HG03575 (cell line): ENCODE measurements around the gene APLF.
"Not testable (repeated sequence)": the region's sequence is repeated elsewhere in the genome, so short reads cannot be mapped to it uniquely, and the experiment has no call there.

Experiments
- ATAC-seq: cut with Tn5 transposase; IDR thresholded peaks from one replicate; pipeline ENCODE4 v1.9.1; 2021; ENCODE audit not compliant: unreplicated experiment, insufficient number of reproducible peaks, low FRiP score; ENCODE audit errors: extremely low read depth

APLF gene

DNA sequence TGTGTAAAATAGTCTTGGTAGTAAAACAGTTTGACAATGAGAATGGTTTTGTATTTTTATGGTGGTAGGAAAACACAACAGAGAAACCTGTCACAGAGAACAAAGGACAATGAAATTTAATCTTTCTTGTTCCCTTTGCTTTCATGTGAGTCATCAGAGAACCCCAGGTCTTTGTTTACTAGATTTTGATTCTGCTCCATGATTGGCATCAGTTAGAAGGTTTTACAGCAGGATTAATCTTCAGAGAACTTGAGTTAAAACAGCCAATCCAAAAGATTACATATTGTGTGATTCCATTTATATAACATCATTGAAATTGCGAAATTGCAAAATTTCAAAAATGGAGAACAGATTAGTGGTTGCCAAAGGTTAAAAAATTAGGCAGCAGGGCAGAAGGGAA, 2.5 kb downstream of the APLF start:
- no peak for ATAC-seq

DNA sequence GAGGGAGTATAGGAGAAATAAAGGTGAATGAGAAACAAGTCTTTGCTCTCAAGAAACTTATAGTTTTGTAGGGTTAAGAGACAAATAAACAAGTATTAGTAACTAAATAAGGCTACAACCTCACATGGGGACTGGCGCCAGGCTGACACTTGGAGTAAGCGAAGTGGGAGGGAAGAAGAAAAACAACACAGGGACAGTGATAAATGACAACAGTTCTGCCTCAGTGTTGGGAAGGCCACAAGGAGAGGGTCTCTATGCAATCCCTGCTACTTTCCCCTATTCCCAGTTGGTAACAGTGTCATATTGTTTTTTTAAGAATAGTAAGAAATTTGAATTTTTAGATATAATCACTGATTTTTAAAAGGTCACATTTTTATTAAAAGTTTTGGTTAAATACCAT, 4.0 kb downstream of the APLF start:
- no peak for ATAC-seq

DNA sequence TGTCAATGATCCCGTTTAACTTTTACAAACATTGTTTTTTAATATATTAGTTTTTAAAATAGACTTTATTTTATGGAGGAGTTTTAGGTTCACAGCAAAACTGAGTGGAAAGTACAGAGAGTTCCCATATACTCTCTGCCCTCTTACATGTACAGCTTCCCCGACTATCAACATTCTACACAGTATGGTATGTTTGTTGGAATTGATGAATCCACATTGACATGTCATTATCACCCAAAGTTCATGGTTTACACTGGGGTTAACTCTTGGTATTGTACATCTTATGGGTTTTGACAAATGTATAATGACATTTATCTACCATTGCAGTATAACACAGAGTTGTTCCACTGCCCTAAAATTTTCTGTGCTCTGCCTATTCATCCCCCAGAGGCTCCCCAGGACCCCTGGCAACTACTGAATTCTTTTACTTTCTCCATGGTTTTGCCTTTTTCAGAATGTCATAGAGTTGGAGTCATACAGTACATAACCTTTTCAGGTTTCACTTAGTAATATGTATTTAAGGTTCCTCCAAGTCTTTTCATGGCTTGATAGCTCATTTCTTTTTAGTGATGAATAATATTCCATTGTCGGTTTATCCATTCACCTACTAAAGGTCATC, 5.5 kb downstream of the APLF start:
- no peak for ATAC-seq

DNA sequence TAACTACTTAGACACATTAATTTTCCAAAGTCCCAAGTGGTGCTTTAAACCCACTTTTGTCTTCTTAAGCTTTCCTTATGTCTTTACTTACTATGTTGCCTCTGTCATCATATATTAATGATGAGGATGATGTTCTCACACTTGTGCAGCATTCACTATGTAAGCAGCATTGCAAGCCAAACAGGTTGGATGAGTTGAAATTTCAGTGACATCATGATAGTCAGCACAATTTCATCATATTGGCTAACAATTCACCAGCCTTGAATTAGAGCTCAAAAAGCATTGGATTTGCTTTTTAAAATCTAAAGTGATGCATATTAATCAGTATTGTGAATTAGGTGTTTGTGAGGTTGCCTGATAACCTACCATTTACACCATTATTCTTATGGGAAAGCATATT, 7.7 kb downstream of the APLF start:
- no peak for ATAC-seq

DNA sequence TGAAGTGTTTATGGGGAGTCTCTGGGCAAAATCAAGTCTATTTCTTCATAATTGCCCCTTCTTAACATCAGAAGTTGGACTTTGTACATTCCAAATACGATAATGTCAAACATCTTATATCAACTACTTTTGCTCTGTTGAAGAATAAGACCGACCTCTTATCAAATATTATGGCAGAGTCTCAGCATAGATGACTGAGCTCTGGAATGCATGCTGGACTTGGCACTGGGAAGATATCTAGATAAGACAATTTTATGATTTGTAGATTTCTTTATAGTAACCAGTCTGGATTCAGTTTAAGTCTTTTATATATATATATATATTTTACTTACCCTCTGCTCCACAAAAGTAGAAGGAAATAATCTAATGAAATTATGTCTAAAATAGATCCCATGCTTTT, 8.2 kb downstream of the APLF start:
- no peak for ATAC-seq

DNA sequence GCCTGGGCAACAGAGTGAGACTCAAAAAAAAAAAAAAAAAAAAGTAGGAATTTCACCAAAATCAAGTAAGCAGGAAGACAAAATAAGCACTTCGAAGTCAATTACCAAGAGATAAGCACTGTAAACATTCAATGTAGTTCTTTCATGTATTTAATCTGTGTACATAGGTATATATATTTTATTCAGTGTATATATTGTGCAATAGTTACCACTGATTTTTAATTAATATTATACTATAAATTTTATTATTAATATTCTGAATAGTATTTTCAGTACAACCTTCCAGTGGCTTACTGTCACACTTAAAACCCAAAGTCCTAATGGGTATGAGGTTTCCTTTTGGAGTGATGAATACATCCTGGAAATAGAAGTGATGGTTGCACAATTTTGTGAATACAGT, 9.1 kb downstream of the APLF start:
- ATAC-seq: no peak

DNA sequence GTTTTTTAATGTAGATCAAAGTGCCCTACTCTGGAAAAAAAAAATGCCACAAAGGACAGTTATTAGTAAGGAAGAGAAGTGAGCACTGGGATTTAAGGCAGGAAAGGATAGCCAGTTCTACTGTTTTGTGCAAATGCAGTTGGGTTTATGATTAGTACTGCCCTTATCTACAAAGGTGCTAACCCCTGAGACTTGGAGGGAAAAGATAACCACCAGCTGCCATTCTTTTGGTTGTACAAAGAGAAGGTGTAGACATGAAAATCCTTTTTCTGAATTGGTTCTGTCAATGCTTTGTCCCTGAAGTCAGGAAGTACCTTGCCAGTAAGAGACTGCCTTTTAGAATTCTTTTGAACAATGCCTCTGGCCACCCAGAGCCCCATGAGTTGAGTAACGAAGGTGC, 11.3 kb downstream of the APLF start:
- ATAC-seq: no peak

DNA sequence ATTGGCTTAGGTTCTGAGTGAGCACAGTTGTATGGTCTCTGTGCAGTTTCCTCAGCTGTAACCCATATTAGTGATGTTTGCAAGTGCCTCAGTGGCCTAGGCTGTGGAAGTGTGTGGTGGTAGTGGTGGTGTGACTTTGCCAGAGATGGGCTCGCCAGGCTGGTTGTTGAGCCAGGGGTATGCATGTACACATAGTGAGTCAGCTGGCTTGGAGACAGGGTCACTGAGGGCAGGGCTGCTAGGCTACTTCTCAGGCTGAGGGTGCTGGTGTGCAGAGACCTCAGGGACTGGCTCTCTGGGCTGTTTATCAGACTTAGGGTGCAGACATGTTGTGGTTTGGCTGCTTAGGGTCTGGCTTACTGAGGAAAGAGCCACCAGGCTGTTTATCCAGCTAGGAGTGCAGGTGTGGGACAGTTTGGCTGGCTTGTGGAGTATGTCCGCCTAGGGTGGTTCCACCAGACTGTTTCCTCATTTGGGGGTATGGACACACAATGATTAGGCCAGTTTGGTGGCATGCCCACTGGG, 15.0 kb downstream of the APLF start:
- no peak for ATAC-seq

DNA sequence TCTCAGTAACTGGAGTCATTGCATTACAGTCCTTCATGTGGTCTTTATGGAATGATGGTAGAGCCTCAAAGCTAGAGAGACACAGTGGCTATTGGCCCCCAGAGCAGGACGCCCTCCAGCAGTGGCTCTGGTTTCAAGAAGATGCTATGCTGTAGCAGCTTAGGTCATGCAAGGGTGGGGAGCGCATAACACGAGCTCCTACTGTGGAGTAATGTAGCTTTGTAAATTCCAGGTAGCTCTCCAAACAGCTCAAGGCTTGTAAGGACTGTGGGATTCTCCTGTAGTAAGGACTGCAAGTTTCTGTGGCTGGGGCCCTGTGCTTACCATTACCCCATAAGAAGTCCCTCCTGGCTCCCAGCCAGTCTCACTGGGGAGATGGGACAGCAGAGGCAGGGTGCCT, 15.6 kb downstream of the APLF start:
- ATAC-seq: no peak

DNA sequence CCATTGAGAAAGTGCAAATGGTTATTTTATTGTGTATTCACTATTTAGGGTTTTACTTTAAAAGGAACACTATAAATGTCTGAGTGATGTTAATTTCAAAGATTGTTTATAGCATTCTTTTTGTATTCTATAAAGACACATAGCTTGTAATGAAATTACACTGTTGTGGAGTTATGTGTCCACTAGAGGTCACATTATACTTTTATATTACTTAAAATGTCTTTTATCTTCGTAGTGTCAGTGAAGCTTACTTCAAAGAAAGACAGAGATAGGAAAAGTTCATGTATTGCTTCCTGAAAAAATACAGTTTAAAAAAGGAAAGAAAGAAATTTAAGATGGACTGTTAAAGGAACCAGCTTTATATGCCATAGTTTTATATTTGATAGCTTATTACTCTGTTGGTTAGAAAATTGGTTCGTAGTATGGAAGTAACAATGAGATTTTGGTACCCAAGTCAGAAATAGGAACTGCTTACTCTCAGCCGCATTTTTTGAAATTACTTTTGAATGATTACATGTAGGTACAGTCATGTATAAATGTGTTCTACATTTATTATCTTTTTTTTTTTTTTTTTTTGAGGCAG, 20.5 kb downstream of the APLF start:
- no peak for ATAC-seq

DNA sequence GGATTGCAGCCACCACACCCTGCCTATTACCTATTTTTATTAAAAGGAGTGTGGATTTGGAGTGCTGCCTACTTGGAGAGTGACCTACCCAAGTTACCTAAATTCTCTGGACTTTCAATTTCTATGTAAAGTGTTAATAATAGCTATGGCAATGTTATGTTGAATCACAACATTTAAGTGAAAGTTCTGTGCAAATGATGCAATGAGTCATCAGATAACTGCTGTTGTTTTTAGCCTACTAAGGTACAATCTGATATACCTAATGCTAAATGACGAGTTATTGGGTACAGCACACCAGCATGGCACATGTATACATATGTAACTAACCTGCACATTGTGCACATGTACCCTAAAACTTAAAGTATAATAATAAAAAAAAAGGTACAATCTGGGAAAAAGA, 21.2 kb downstream of the APLF start:
- not testable (repeated sequence) for ATAC-seq

DNA sequence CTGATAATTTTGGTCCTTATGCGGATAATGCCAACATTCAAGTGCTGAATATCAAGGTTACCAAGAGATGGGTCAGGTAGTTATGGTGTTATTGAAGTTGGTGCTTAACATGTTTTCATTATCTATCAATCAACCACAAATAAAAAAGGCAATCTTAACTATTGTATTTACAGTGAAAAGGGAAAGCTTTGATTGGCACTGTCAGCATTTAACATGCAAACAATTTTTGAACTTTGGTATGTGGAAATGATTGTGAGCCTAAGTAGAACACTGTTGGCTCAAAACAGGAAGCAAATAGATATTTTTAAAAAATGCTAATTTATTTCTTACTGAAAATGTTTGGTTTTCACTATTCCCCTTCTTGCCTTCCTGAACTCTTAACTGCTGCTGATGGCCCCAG, 21.9 kb downstream of the APLF start:
- no peak for ATAC-seq

DNA sequence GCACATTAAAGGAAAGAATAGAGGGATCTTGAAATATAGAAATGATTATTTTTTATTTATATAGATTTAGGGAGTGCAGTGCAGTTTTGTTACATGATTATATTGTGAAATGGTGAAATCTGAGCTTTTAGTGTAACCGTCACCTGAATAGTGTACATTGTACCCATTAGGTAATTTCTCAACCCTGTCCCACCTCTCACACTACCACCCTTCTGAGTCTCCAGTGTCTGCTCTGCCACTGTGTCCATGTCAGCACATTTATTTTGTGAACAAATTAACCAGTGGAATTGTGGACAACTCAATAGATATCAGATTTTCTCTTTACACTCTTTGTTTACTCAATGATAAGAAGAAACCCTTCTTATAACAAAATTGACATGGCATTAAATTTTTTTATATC, 24.2 kb downstream of the APLF start:
- no peak for ATAC-seq

DNA sequence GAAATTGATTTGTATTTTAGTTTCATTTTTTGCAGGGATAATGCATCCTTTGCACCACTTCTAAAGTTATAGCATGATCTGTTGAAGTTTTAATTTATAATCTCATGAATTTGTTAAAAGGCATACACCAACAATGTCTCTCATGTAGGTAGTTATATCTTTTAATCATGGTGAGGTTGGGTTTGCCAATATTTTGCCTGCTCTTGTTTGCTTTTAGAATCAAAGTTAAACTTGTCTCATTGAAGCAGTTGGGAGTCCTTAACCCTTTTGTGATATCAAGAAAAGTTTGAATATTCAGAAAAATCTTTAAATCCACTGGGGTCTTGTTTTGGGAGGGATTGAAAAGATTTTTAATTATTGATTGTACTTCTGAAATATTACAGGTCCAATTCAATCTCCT, 31.7 kb downstream of the APLF start:
- ATAC-seq: no peak

DNA sequence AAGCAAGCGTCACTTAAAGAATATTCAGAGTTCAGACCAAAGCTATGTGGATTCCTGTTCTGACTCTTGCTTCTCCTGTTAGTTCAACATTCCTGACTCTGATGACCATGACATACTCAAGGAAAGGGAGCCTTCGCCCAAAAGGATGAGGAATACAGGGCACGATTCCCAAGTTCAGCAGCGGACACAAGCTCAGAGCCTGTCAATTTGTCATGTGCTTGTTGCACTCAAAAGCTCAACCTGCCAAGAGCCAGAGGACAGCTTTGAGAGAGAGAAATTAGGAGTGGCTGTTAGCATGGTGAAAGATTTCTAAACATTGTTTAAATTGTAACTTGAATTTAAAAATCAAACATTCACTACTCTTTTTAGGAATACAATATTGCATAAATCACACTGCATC, 33.3 kb downstream of the APLF start:
- ATAC-seq: no peak

DNA sequence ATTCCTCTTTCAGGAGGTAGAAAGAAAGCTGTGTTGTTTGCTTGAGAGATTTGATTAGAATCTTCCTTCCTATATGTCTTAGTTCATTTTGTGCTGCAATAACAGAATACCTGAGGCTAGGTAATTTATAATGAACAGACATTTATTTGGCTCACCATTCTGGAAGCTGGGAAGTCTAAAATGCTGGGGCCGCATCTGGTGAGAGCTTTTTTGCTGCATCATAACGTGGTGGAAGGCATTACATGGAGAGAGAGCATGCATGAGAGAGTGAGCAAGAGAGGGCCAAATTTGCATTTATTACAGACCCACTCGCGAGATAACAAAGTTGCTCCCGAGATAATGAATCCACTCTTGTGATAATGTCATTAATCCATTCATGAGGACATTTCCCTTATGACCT, 34.4 kb downstream of the APLF start:
- ATAC-seq: no peak

DNA sequence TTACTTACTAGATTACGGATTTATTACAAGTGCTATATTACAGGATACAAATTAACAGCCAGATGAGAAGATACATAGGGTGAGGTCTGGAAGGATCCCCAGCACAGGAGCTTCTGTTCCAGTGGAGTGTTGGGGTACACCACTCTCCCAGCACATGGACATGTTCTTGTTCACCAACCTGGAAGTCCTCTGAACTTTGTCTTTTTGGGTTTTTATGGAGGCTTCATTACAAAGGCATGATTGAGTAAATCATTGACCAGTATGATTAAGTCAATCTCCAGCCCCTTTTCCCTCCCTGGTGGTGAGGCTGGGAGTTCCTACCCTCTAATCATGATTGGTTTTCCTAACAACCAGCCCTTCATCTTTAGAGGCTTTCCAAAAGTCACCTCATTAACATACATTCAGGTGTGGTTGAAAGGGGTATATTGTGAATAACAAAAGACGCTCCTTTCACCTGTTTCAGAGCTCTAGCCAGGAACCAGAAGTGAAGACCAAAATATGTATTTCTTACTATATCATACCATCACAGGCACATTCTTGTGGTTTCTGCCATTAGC, 38.3 kb downstream of the APLF start:
- no peak for ATAC-seq

DNA sequence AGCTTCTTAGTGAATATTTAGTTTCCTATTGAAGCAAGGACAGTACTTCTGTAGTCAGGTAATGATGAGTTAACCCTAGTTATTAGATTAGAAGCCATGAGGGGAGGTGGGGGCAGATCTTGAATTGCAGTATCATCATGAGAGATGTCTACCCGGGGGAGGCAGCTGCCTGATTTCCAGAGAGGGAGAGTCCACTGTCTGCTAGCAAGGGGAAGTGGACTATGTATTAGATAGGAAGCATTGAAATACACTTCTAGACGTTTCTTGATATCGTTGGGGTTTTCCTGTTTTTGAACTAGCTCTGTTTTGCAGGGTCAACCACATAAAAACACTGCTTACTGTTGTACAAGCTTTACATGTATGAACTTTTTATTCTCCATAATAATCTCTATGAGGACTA, 38.8 kb downstream of the APLF start:
- ATAC-seq: no peak

DNA sequence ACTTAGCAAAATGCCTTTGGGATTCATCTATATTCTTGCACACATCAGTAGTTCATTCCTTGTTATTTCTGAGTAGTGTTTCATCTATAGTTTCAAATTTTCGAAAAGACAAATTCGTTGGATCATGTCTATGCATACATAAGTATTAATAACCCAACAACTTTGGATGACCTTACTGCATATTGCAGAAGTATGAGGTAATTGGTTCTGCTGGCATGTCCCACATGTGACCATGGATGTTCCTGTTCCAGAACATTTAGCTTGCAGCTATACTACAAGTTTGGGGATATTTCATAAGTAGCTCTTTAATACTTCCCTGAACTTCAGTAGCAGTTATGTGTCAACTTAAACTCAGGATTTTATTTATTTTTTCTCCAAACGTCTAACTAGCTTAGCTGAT, 44.9 kb downstream of the APLF start:
- no peak for ATAC-seq

DNA sequence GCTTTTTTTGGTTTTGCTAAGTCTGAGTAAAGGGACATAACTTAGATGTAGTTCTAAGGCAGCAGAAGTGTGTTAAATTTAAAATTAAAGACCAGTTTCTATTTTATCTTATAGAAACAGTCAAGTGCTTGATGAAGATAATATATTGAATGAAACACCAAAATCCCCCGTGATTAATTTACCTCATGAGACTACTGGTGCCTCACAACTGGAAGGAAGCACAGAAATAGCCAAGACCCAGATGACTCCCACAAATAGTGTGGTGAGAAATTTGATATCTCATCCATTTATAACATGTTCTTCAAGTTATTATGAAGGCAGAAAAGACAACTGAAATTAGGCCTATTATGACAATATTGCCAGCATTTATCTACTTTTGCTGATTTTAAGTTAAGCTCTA, 45.6 kb downstream of the APLF start:
- no peak for ATAC-seq
